ENCODE measurements around the gene RPTOR.

DNA sequence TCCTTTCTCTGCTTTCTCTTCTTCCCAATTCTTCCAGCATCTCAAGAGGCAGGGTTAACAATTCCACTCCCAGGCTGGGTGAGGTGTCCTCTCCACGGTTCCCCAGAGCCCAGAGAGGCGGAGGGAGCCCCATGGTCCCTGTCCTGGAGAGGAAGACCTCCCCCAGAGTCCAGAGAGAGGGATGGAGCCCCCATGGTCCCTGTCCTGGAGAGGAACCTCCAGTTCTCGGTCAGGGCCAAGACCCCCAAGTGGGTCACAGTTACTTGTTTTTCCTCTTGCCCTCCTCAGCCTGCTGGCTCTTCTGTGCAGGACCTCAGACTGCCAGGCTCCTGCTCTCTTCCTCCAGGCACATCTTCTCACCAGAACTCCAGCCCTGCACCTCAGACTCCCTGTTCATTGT is 135.2 kb downstream of the RPTOR start:
- TF ChIP-seq CTCF (IDR thresholded peaks at IDR 0.05; ENCODE audit: low read depth, low read length) = no peak
- TF ChIP-seq EZH2phosphoT487 (IDR thresholded peaks at IDR 0.05; ENCODE audit: low read depth) = no peak
